Suprapubic skin (tissue), 4 donors: ENCODE data around the gene UCK2. TPM values are rescaled to one million over a fixed set of nuclear protein-coding genes. Genes with fewer than 3 reads are reported as not detected.

Source experiments
- DNase-seq, 2 donors: peaks; one replicate each; pipeline ENCODE4 v3.0.0-alpha.2; 2019; ENCODE audit warnings: low spot score in 2 of 2
- H3K27ac ChIP-seq: fragments of 200-600 bp; sonication (generic); one replicate; pipeline ENCODE4 v1.5.1; 2019
- H3K27me3 ChIP-seq: fragments of 200-600 bp; sonication (generic); one replicate; pipeline ENCODE4 v1.5.1; 2019
- H3K36me3 ChIP-seq: fragments of 200-600 bp; sonication (generic); one replicate; pipeline ENCODE4 v1.5.1; 2019
- H3K4me1 ChIP-seq: fragments of 200-600 bp; sonication (generic); one replicate; pipeline ENCODE4 v1.5.1; 2019
- H3K4me3 ChIP-seq: fragments of 200-600 bp; sonication (generic); one replicate; pipeline ENCODE4 v1.5.1; 2019; ENCODE audit warnings: mild to moderate bottlenecking
- H3K9me3 ChIP-seq: fragments of 200-600 bp; sonication (generic); one replicate; pipeline ENCODE4 v1.5.1; 2019
- EP300 ChIP-seq: sonication (generic); formaldehyde crosslinking; IDR thresholded peaks from one replicate; pipeline ENCODE4 v1.6.1; 2017; ENCODE audit warnings: antibody characterized with exemption
- POLR2A ChIP-seq, 2 donors: fragments of 450-650 bp; IDR thresholded peaks; one replicate each; pipeline ENCODE4 v1.6.1; 2017; ENCODE audit warnings: antibody characterized with exemption in 2 of 2, mild to moderate bottlenecking in 2 of 2, moderate library complexity in 2 of 2
- POLR2AphosphoS5 ChIP-seq, 3 donors: sonication (generic); formaldehyde crosslinking; IDR thresholded peaks; one replicate each; pipeline ENCODE4 v1.6.1; 2017; ENCODE audit warnings: antibody characterized with exemption in 3 of 3
- WGBS: methylation state at CpG from one replicate; pipeline ENCODE4 v1.1.5; 2018; 5-methylcytosine and 5-hydroxymethylcytosine counted together
- total RNA-seq, 4 donors: library from RNA; depleted of rRNA; stranded (reverse); fragments of >200 nt; gene quantifications; one replicate each; pipeline ENCODE4 v1.1.0, GENCODE V29; 2016
- TF ChIP-seq, protein P1 (sequence below), 2 donors: fragments of 200-600 bp in 1 of 2; fragments of 450-650 bp in 1 of 2; sonication (generic) in 1 of 2; IDR thresholded peaks; one replicate each; pipeline ENCODE4 v1.5.1; 2016 to 2019; ENCODE audit warnings: antibody characterized with exemption in 2 of 2, mild to moderate bottlenecking in 1 of 2, moderate library complexity in 1 of 2

Gene UCK2
- total RNA-seq, 4 donors from 2014 or later: 44.8 to 51.5 (median 45.4) TPM

DNA sequence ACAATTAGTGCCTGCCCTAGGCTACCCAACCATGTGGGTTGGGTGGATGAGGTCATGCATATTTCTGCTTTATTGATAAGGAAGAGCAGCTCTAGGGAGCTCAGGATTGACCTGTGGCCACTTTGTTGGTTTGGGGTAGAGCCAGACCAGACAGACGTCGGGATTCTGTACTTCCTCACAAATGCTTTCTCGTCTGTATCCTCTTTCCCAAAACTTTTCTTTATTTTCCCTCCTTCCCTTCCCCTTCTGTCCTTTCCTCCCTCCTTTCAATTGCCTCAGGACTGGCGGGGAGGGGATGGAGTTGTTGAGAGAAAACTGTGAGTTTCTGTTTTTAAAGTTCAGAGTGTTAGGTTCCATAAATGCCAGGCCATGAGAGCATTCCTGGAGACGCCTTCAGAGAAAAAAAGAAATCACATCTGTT is 68.0 kb downstream of the UCK2 start:
- no peak for DNase-seq
- Histone ChIP-seq H3K36me3 (peaks cover 11% of the 10 kb centered on the region), H3K4me1 (peaks cover 48% of the 10 kb centered on the region), H3K9me3 (no peaks in the 10 kb centered on the region), H3K27me3 (no peaks in the 10 kb centered on the region), H3K4me3 (no peak overlapping the region), H3K27ac (peak overlapping the region; percentile 82)
- TF ChIP-seq, protein P1, sequence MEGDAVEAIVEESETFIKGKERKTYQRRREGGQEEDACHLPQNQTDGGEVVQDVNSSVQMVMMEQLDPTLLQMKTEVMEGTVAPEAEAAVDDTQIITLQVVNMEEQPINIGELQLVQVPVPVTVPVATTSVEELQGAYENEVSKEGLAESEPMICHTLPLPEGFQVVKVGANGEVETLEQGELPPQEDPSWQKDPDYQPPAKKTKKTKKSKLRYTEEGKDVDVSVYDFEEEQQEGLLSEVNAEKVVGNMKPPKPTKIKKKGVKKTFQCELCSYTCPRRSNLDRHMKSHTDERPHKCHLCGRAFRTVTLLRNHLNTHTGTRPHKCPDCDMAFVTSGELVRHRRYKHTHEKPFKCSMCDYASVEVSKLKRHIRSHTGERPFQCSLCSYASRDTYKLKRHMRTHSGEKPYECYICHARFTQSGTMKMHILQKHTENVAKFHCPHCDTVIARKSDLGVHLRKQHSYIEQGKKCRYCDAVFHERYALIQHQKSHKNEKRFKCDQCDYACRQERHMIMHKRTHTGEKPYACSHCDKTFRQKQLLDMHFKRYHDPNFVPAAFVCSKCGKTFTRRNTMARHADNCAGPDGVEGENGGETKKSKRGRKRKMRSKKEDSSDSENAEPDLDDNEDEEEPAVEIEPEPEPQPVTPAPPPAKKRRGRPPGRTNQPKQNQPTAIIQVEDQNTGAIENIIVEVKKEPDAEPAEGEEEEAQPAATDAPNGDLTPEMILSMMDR (IDR thresholded peaks at IDR 0.05): no peak
- 58% methylated on average over 5 of the region's 5 CpGs for whole genome bisulfite sequencing

DNA sequence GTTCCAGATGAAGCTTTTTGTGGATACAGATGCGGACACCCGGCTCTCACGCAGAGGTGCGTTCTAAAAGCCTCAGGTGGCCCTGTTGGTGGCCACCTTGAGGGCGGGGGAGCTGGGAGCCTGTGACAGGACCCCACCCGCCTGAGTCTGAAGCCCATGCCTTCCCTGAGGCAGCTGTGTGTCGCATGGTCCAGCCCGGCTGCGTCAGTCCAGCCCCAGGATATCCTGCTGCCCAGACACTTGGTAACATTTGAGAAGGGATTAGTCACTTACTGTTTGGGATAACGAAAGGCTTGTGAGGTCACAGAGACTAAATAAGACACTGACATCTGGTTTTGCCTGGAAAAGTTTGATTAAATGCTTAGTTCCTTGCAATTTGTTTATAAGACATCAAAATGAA is 68.9 kb downstream of the UCK2 start:
- H3K4me3 ChIP-seq: no peak overlapping the region
- no peaks in the 10 kb centered on the region for H3K9me3 ChIP-seq
- TF ChIP-seq, protein P1 (IDR thresholded peaks at IDR 0.05): no peak
- TF ChIP-seq EP300 (no peak), POLR2AphosphoS5 (IDR thresholded peaks at IDR 0.05) (no peak), POLR2A (IDR thresholded peaks at IDR 0.05) (no peak)
- no peak for DNase-seq
- WGBS: 47% methylated on average over 3 of the region's 10 CpGs
- peaks cover 8% of the 10 kb centered on the region for H3K36me3 ChIP-seq
- peaks cover 56% of the 10 kb centered on the region for H3K4me1 ChIP-seq
- H3K27me3 ChIP-seq: no peaks in the 10 kb centered on the region
- peak overlapping the region; percentile 82 for H3K27ac ChIP-seq

DNA sequence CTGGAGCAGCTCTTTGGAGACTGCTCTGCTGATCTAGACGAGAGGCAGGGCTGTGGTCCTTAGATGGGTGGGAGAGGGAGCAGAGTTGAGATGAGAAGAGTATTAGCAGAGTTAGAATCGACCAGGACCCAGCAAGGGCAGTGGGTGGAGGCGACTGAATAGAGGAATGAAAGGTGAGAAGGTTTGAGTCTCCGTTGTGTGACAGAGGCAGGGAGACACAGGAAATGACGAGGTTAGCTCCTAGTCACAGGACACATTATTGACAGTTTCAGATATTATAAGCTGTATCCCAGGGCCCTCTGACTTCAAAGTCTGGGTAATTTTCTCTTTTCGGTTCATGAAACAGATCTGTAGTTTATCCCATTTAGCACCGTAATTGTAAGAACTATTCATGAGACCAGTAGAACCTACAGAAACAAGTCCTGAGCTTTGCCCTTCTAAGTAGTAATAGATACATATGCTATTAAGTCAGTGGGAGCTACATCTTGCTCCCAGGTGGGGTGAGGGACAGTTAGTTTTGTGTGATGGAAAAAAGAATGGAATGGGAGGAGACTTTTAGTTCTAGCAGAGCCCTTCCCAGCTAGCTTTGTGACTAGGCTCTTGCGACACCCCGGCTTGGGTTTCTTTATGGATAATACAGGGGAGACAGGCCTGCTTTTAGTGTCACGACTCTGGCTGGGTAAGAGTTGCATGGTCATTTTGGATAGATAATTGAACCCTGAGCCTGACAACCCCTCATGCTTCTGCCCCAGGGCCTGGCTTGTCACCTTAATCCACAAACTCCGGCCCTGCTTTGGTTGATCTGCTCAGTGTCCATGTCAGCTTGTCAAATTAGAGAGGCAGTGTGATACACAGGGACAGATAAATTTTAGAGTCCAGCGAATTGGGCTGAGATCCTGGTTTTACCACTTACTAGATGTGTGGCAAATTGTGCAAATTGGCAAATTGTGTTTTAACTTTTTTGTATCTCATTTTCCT is 70.2 kb downstream of the UCK2 start:
- TF ChIP-seq POLR2AphosphoS5 (IDR thresholded peaks at IDR 0.05) (no peak), POLR2A (IDR thresholded peaks at IDR 0.05) (no peak), EP300 (no peak)
- TF ChIP-seq, protein P1 (IDR thresholded peaks at IDR 0.05): no peak
- peak overlapping the region; percentile 82 for H3K27ac ChIP-seq
- 88% methylated on average over 12 of the region's 12 CpGs for WGBS

DNA sequence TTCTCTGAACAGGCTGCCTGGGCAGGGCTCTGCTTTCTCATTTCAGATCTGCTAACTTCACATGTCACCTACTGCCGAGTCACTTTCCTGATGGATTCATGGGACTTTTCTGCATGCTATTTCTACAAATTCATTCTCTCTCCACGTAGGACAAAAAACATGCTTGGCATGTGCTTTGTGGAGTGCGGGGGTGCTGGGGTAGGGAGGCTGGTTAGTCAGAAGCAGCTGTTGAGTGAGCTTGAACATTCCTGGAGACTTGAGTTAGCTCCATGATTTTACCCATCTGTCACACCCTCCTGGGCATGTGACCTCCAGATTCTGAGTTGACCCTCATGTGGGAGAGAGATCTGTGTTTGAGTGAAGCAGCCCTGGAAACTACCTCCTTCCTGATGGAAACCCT is 71.4 kb downstream of the UCK2 start:
- no peaks in the 10 kb centered on the region for H3K27me3 ChIP-seq
- no peaks in the 10 kb centered on the region for H3K9me3 ChIP-seq
- peaks cover 4% of the 10 kb centered on the region for H3K36me3 ChIP-seq
- WGBS: 37% methylated on average over 3 of the region's 3 CpGs
- peak overlapping the region; percentile 82 for H3K27ac ChIP-seq
- peaks cover 64% of the 10 kb centered on the region for H3K4me1 ChIP-seq
- no peak for DNase-seq
- TF ChIP-seq, protein P1 (IDR thresholded peaks at IDR 0.05): no peak
- no peak for TF ChIP-seq EP300
- peak in 1 of 3 donors; percentile 7 for TF ChIP-seq POLR2AphosphoS5 (IDR thresholded peaks at IDR 0.05)
- H3K4me3 ChIP-seq: no peak overlapping the region

More for the DNA sequence above, 70.2 kb downstream of the UCK2 start:
- H3K4me1 ChIP-seq: peaks cover 57% of the 10 kb centered on the region
- DNase-seq: no peak
- H3K4me3 ChIP-seq: no peak overlapping the region
- no peaks in the 10 kb centered on the region for H3K27me3 ChIP-seq
- H3K9me3 ChIP-seq: no peaks in the 10 kb centered on the region
- peaks cover 4% of the 10 kb centered on the region for H3K36me3 ChIP-seq

DNA sequence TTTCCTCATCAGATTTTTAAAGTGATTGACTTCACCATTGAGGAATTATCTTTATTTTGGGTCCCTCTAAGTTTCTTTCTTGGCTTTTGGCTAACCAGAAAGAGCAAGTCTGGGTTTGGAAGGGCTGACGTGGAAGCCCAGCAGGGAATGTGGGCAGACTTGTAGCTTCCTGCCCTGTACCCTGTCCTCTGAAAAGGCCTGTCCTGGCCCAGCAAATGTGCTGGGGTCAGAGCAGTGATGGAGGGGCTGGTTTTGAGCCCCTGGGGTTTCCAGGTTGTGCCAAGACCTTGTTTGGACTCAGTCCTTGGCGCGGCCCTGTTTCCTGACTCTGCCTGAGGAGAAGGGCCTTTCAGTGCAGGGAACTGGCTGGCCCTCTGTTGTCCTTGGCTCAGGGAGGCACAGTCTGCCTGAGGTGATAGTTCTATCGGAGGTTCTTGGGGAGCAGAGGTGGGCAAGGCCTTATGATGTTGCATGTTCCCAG is 72.1 kb downstream of the UCK2 start:
- TF ChIP-seq, protein P1 (IDR thresholded peaks at IDR 0.05): no peak
- TF ChIP-seq EP300 (no peak), POLR2A (IDR thresholded peaks at IDR 0.05) (no peak), POLR2AphosphoS5 (IDR thresholded peaks at IDR 0.05) (no peak)
- no peaks in the 10 kb centered on the region for H3K9me3 ChIP-seq
- 55% methylated on average over 4 of the region's 4 CpGs for WGBS
- H3K27ac ChIP-seq: peak overlapping the region; percentile 39
- no peak for DNase-seq
- no peaks in the 10 kb centered on the region for H3K27me3 ChIP-seq
- peaks cover 69% of the 10 kb centered on the region for H3K4me1 ChIP-seq
- H3K36me3 ChIP-seq: peaks cover 4% of the 10 kb centered on the region
- no peak overlapping the region for H3K4me3 ChIP-seq
